HEK293T (cell line): ENCODE results near the gene BHLHE40.

Experiments
- ARNT ChIP-seq: fragments of 450-650 bp; IDR thresholded peaks from 2 replicates; pipeline ENCODE4 v1.6.1; 2017; ENCODE audit warnings: mild to moderate bottlenecking
- BHLHE40 ChIP-seq: fragments of 450-650 bp; IDR thresholded peaks from 2 replicates; pipeline ENCODE4 v1.6.1; 2016; ENCODE audit warnings: mild to moderate bottlenecking, moderate library complexity, borderline replicate concordance
- ELF4 ChIP-seq: fragments of 450-650 bp; IDR thresholded peaks from 2 replicates; pipeline ENCODE4 v1.6.1; 2017; ENCODE audit warnings: antibody characterized with exemption
- FOXK2 ChIP-seq: fragments of 450-650 bp; IDR thresholded peaks from 2 replicates; pipeline ENCODE4 v1.6.1; 2016; ENCODE audit warnings: mild to moderate bottlenecking
- FOXM1 ChIP-seq: fragments of 450-650 bp; IDR thresholded peaks from 2 replicates; pipeline ENCODE4 v1.6.1; 2017; ENCODE audit warnings: mild to moderate bottlenecking, borderline replicate concordance
- HDGF ChIP-seq: fragments of 450-650 bp; IDR thresholded peaks from 2 replicates; pipeline ENCODE4 v1.6.1; 2017; ENCODE audit warnings: antibody characterized with exemption, borderline replicate concordance
- NFRKB ChIP-seq: fragments of 450-650 bp; IDR thresholded peaks from 2 replicates; pipeline ENCODE4 v1.6.1; 2016; ENCODE audit warnings: mild to moderate bottlenecking, moderate library complexity
- PKNOX1 ChIP-seq: fragments of 450-650 bp; IDR thresholded peaks from 2 replicates; pipeline ENCODE4 v1.6.1; 2016
- SP1 ChIP-seq: fragments of 450-650 bp; IDR thresholded peaks from 2 replicates; pipeline ENCODE4 v1.6.1; 2017
- SUZ12 ChIP-seq: fragments of 450-650 bp; IDR thresholded peaks from 2 replicates; pipeline ENCODE4 v1.6.1; 2016; ENCODE audit warnings: mild to moderate bottlenecking

DNA sequence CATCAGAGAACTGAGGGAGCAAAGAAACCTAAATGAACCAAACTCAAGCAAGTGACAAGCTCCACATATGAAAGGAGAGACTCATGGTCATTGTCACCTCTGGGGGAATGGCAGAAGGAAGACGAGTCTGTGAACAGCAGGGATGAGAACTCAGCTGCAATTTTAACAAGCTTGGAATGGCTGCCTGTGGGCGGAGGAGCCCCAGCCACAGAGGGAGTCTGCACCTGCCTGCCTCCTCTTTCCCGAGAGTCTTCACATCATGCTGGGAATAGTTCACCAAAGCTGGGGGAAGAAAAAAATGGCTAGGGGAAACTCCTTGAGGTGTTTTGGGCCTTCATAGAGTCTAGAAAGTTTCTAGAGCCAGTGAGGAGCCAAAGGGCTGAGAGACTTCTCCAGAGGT lies 21.3 kb upstream of the BHLHE40 start:
- TF ChIP-seq ARNT (no peak), BHLHE40 (no peak), FOXM1 (no peak), ELF4 (no peak), SUZ12 (no peak), SP1 (no peak), NFRKB (no peak), HDGF (no peak), FOXK2 (no peak), PKNOX1 (no peak)
